GM12878 (cell line): ENCODE measurements around the gene APOC4. TPM values are rescaled to one million over a fixed set of nuclear protein-coding genes. Genes with fewer than 3 reads are reported as not detected.
A peak's percentile ranks its signal among the peaks of the same experiment; 100 is the strongest.

ENCODE experiments used
- EGR1 ChIP-seq, 2 experiments: IDR thresholded peaks; 1 replicate in 1 of 2; 2 replicates in 1 of 2; pipeline ENCODE4 v1.6.1; 2011 to 2012; ENCODE audit warnings: low read depth in 2 of 2, low read length in 2 of 2, borderline replicate concordance in 1 of 2, mild to moderate bottlenecking in 1 of 2, moderate library complexity in 1 of 2
- JUNB ChIP-seq: IDR thresholded peaks from 2 replicates; pipeline ENCODE4 v1.6.1; 2016; ENCODE audit warnings: antibody characterized with exemption, mild to moderate bottlenecking
- MYB ChIP-seq: fragments of 150-350 bp; IDR thresholded peaks from 2 replicates; pipeline ENCODE4 v1.6.1; 2014; ENCODE audit warnings: mild to moderate bottlenecking, low read depth, low read length, borderline replicate concordance
- SP1 ChIP-seq: IDR thresholded peaks from one replicate; pipeline ENCODE4 v1.6.1; 2011; ENCODE audit warnings: low read depth, low read length
- YBX1 ChIP-seq: fragments of 450-650 bp; IDR thresholded peaks from 2 replicates; pipeline ENCODE4 v1.6.1; 2016; ENCODE audit warnings: antibody characterized with exemption
- polyA plus RNA-seq, 11 experiments: library from polyadenylated mRNA; depleted of rRNA in 4 of 11; unstranded in 6 of 11; stranded (reverse) in 5 of 11; fragments of >200 nt; fragmentation: Nextera tagmentation in 4 of 11; fragmentation: Illumina TruSeq in 1 of 11; extraction: Ambion mirVana in 4 of 11; extraction: Trizol in 1 of 11; gene quantifications; 1 replicate in 1 of 11; 2 replicates in 10 of 11; pipeline versions ENCODE4 v1.2.1 to v1.2.3, GENCODE V29; 2011 to 2016; ENCODE audit warnings: inconsistent platforms in 2 of 11, missing spikeins in 2 of 11, low read depth in 1 of 11
- total RNA-seq, 4 experiments: library from RNA; depleted of rRNA in 3 of 4; stranded (reverse); fragments of >200 nt in 3 of 4; fragmentation: Illumina TruSeq in 1 of 4; extraction: Trizol in 1 of 4; gene quantifications; 2 replicates each; pipeline versions ENCODE4 v1.2.1 to v1.2.3, GENCODE V29; 2013 to 2021
- TF ChIP-seq, protein P1 (sequence below): IDR thresholded peaks from 2 replicates; pipeline ENCODE4 v1.6.1; 2012; ENCODE audit warnings: low read depth, low read length, improper control_type of control experiment
- TF ChIP-seq, protein P2 (sequence below), 3 experiments: IDR thresholded peaks in 2 of 3; conservative IDR thresholded peaks in 1 of 3; 2 replicates each; pipeline ENCODE4 v1.5.1; 2011; ENCODE audit warnings: low read depth in 3 of 3, low read length in 3 of 3, mild to moderate bottlenecking in 3 of 3, control low read depth in 2 of 3, moderate library complexity in 2 of 3, inconsistent platforms in 1 of 3, mixed read lengths in 1 of 3; ENCODE audit not compliant: control insufficient read depth in 2 of 3, insufficient read depth in 1 of 3; ENCODE audit errors: extremely low read depth in 1 of 3
- TF ChIP-seq, protein P3 (sequence below): fragments of 450-650 bp; formaldehyde crosslinking; IDR thresholded peaks from 2 replicates; pipeline ENCODE4 v1.5.0; 2022; ENCODE audit warnings: mild to moderate bottlenecking, missing genetic modification characterization
- TF ChIP-seq, protein P4 (sequence below): fragments of 450-650 bp; conservative IDR thresholded peaks from 2 replicates; pipeline ENCODE4 v1.6.1; 2017; ENCODE audit warnings: mild to moderate bottlenecking, moderate library complexity

Gene APOC4
- total and polyA plus RNA-seq, 10 of the 15 experiments (the other 5 are each of a cell fraction or from before 2014, with no cell fraction given) = not detected

DNA sequence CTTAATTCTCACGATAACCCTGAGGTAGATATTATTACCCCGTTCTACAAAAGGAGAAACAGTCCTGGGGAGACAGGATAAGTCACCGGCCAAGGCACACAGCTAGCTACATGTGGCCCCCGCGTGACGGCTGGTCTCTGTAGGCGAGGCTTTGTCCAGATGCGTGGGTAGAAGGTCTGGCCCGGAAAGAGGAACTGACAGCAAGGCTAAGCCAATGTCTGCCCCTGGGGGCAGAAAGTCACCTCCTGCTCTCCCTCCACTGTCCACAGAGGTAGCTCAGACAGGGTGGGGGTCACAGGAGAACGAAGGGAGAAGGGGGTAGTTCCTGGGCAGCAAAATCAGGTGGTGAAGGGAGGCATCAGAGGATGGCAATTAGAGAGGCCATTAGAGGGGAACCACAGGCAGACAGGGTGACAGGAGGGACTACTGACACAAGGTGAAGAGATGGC is 1.8 kb downstream of the APOC4 start (continued):
- TF ChIP-seq, protein P1, sequence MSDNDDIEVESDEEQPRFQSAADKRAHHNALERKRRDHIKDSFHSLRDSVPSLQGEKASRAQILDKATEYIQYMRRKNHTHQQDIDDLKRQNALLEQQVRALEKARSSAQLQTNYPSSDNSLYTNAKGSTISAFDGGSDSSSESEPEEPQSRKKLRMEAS = peak; percentile 80; the same call in 1 of the 2 replicates
- no peak for TF ChIP-seq MYB
- TF ChIP-seq YBX1 = no peak
- TF ChIP-seq, protein P2, sequence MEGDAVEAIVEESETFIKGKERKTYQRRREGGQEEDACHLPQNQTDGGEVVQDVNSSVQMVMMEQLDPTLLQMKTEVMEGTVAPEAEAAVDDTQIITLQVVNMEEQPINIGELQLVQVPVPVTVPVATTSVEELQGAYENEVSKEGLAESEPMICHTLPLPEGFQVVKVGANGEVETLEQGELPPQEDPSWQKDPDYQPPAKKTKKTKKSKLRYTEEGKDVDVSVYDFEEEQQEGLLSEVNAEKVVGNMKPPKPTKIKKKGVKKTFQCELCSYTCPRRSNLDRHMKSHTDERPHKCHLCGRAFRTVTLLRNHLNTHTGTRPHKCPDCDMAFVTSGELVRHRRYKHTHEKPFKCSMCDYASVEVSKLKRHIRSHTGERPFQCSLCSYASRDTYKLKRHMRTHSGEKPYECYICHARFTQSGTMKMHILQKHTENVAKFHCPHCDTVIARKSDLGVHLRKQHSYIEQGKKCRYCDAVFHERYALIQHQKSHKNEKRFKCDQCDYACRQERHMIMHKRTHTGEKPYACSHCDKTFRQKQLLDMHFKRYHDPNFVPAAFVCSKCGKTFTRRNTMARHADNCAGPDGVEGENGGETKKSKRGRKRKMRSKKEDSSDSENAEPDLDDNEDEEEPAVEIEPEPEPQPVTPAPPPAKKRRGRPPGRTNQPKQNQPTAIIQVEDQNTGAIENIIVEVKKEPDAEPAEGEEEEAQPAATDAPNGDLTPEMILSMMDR (IDR thresholded peaks at IDR 0.05 in 2 of 3, conservative IDR thresholded peaks at IDR 0.05 in 1 of 3; ENCODE audit: control insufficient read depth in 2 of 3, extremely low read depth in 1 of 3, insufficient read depth in 1 of 3, low read depth in 3 of 3, low read length in 3 of 3) = peak in 1 of 3 experiments; percentile 24; a peak in 1 of 6 replicates
- no peak for TF ChIP-seq JUNB
- TF ChIP-seq, protein P3, sequence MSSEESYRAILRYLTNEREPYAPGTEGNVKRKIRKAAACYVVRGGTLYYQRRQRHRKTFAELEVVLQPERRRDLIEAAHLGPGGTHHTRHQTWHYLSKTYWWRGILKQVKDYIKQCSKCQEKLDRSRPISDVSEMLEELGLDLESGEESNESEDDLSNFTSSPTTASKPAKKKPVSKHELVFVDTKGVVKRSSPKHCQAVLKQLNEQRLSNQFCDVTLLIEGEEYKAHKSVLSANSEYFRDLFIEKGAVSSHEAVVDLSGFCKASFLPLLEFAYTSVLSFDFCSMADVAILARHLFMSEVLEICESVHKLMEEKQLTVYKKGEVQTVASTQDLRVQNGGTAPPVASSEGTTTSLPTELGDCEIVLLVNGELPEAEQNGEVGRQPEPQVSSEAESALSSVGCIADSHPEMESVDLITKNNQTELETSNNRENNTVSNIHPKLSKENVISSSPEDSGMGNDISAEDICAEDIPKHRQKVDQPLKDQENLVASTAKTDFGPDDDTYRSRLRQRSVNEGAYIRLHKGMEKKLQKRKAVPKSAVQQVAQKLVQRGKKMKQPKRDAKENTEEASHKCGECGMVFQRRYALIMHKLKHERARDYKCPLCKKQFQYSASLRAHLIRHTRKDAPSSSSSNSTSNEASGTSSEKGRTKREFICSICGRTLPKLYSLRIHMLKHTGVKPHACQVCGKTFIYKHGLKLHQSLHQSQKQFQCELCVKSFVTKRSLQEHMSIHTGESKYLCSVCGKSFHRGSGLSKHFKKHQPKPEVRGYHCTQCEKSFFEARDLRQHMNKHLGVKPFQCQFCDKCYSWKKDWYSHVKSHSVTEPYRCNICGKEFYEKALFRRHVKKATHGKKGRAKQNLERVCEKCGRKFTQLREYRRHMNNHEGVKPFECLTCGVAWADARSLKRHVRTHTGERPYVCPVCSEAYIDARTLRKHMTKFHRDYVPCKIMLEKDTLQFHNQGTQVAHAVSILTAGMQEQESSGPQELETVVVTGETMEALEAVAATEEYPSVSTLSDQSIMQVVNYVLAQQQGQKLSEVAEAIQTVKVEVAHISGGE (CRISPR knock-in tag) = no peak
- TF ChIP-seq, protein P4, sequence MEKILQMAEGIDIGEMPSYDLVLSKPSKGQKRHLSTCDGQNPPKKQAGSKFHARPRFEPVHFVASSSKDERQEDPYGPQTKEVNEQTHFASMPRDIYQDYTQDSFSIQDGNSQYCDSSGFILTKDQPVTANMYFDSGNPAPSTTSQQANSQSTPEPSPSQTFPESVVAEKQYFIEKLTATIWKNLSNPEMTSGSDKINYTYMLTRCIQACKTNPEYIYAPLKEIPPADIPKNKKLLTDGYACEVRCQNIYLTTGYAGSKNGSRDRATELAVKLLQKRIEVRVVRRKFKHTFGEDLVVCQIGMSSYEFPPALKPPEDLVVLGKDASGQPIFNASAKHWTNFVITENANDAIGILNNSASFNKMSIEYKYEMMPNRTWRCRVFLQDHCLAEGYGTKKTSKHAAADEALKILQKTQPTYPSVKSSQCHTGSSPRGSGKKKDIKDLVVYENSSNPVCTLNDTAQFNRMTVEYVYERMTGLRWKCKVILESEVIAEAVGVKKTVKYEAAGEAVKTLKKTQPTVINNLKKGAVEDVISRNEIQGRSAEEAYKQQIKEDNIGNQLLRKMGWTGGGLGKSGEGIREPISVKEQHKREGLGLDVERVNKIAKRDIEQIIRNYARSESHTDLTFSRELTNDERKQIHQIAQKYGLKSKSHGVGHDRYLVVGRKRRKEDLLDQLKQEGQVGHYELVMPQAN = no peak
- peak in 1 of 2 experiments; percentile 82; a peak in 2 of 3 replicates for TF ChIP-seq EGR1 (IDR thresholded peaks at IDR 0.05; ENCODE audit: borderline replicate concordance in 1 of 2, low read depth in 2 of 2, low read length in 2 of 2)
- peak; percentile 32 for TF ChIP-seq SP1
